ENCODE data around the gene ADGRG4. TPM values are rescaled to one million over a fixed set of nuclear protein-coding genes. Genes with fewer than 3 reads are reported as not detected.

ADGRG4 gene
- polyA plus RNA-seq, 1 of the 3 experiments (the other 2 are of a cell fraction): not detected

GRCh38 chrX:136453771-136454170 is 153.0 kb downstream of the ADGRG4 start (continued):
- TF ChIP-seq, protein P1, sequence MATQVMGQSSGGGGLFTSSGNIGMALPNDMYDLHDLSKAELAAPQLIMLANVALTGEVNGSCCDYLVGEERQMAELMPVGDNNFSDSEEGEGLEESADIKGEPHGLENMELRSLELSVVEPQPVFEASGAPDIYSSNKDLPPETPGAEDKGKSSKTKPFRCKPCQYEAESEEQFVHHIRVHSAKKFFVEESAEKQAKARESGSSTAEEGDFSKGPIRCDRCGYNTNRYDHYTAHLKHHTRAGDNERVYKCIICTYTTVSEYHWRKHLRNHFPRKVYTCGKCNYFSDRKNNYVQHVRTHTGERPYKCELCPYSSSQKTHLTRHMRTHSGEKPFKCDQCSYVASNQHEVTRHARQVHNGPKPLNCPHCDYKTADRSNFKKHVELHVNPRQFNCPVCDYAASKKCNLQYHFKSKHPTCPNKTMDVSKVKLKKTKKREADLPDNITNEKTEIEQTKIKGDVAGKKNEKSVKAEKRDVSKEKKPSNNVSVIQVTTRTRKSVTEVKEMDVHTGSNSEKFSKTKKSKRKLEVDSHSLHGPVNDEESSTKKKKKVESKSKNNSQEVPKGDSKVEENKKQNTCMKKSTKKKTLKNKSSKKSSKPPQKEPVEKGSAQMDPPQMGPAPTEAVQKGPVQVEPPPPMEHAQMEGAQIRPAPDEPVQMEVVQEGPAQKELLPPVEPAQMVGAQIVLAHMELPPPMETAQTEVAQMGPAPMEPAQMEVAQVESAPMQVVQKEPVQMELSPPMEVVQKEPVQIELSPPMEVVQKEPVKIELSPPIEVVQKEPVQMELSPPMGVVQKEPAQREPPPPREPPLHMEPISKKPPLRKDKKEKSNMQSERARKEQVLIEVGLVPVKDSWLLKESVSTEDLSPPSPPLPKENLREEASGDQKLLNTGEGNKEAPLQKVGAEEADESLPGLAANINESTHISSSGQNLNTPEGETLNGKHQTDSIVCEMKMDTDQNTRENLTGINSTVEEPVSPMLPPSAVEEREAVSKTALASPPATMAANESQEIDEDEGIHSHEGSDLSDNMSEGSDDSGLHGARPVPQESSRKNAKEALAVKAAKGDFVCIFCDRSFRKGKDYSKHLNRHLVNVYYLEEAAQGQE (IDR thresholded peaks at IDR 0.05; ENCODE audit: low read depth, low read length): no peak
- no peak for TF ChIP-seq MEF2A (IDR thresholded peaks at IDR 0.05; ENCODE audit: borderline replicate concordance, low read depth)
- TF ChIP-seq, protein P2, sequence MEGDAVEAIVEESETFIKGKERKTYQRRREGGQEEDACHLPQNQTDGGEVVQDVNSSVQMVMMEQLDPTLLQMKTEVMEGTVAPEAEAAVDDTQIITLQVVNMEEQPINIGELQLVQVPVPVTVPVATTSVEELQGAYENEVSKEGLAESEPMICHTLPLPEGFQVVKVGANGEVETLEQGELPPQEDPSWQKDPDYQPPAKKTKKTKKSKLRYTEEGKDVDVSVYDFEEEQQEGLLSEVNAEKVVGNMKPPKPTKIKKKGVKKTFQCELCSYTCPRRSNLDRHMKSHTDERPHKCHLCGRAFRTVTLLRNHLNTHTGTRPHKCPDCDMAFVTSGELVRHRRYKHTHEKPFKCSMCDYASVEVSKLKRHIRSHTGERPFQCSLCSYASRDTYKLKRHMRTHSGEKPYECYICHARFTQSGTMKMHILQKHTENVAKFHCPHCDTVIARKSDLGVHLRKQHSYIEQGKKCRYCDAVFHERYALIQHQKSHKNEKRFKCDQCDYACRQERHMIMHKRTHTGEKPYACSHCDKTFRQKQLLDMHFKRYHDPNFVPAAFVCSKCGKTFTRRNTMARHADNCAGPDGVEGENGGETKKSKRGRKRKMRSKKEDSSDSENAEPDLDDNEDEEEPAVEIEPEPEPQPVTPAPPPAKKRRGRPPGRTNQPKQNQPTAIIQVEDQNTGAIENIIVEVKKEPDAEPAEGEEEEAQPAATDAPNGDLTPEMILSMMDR (IDR thresholded peaks at IDR 0.05): no peak

DNA sequence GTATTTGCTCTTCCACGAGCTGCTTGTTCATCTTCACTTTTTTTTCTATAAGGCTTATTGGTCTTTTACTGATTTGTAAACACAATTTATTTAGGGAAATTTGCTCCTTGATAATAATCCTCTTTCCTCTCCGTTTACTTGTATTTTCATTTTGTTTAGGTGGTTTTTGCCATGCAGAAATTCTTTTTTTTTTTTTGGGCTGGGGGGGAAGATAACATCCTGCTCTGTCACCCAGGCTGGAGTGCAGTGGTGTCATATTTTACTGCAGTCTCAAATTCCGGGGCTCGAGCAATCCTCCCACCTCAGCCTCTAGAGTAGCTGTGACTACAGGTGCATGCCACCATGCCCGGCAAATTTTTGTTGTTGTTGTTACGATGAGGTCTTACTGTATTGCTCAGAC is 155.4 kb downstream of the ADGRG4 start:
- Histone ChIP-seq H2AFZ (ENCODE audit: low read depth) (no peak overlapping the region), H3K9me2 (no peaks in the 10 kb centered on the region), H3K9me3 (no peaks in the 10 kb centered on the region), H3K36me3 (replicated peaks in 1 of 2; ENCODE audit: control insufficient read depth in 1 of 2, insufficient read depth in 2 of 2, low read length in 1 of 2) (no peaks in the 10 kb centered on the region), H3K27me3 (ENCODE audit: insufficient read depth) (no peaks in the 10 kb centered on the region), H4K20me1 (ENCODE audit: insufficient read depth) (no peaks in the 10 kb centered on the region), H3K4me2 (no peak overlapping the region), H3K79me2 (ENCODE audit: insufficient read depth) (no peaks in the 10 kb centered on the region), H3K4me3 (ENCODE audit: low read depth in 2 of 2, low read length in 1 of 2) (no peak overlapping the region), H3K9ac (no peak overlapping the region), H3K27ac (ENCODE audit: low read depth in 2 of 2, low read length in 1 of 2) (no peak overlapping the region), H3K4me1 (ENCODE audit: control insufficient read depth in 1 of 2, insufficient read depth in 2 of 2, low read depth in 1 of 2, low read length in 1 of 2) (no peaks in the 10 kb centered on the region; a peak in 1 of 4 replicates), H3F3A (replicated peaks; ENCODE audit: insufficient read depth) (no peaks in the 10 kb centered on the region)
- WGBS (ENCODE audit: low lambda C conversion rate): 23% methylated on average over 6 of the region's 6 CpGs
- no peak for DNase-seq
- ChIA-PET CTCF (interaction anchor here (0.6 kb wide), 1 partner anchor 161 kb away, joined by 3 read pairs; no protein-coding TSS in a partner anchor), POLR2A (no interaction called here)
- TF ChIP-seq SIN3A (IDR thresholded peaks at IDR 0.05; ENCODE audit: borderline replicate concordance, low read depth, low read length) (no peak), RCOR1 (IDR thresholded peaks at IDR 0.05; ENCODE audit: low read length) (no peak), NRF1 (IDR thresholded peaks at IDR 0.05; ENCODE audit: low read depth, low read length) (no peak), TCF12 (IDR thresholded peaks at IDR 0.05) (no peak)
- TF ChIP-seq, protein P1 (IDR thresholded peaks at IDR 0.05; ENCODE audit: low read depth, low read length): no peak

Data from SK-N-SH (cell line).